Stimulated activated CD4-positive, alpha-beta T cell treated with anti-CD3 and anti-CD28 coated beads, Interleukin-12 subunit alpha, Interleukin-12 subunit beta, amount 100 ng/mL, for 48 hours (primary cell): ENCODE results near the gene SLC2A11.
"Not testable (repeated sequence)": the region's sequence is repeated elsewhere in the genome, so short reads cannot be mapped to it uniquely, and the experiment has no call there.

Experiments
- DNase-seq, 3 donors: peaks; one replicate each; pipeline ENCODE4 v3.0.0-alpha.2; 2020; ENCODE audit warnings: low read depth in 2 of 3, low spot score in 1 of 3

The SLC2A11 gene

DNA sequence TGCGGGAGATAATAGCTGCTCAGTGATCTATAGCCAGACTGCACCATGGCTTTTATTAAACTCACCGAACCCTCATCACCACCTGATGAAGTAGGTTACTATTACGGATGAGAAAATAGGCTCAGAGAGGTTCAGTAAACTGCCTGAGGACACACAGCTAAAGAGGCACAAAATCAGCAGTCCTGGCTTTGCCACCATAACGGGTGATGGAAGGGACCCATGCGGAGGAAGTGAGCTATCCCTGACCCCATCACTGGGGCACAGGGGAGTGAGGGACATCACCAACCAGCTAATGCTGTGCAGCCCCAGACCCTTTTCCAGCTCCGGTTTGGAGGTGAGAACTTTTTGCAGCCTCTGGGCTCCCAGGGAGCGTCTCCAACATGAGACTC, 11.6 kb upstream of the SLC2A11 start:
- DNase-seq: no peak

DNA sequence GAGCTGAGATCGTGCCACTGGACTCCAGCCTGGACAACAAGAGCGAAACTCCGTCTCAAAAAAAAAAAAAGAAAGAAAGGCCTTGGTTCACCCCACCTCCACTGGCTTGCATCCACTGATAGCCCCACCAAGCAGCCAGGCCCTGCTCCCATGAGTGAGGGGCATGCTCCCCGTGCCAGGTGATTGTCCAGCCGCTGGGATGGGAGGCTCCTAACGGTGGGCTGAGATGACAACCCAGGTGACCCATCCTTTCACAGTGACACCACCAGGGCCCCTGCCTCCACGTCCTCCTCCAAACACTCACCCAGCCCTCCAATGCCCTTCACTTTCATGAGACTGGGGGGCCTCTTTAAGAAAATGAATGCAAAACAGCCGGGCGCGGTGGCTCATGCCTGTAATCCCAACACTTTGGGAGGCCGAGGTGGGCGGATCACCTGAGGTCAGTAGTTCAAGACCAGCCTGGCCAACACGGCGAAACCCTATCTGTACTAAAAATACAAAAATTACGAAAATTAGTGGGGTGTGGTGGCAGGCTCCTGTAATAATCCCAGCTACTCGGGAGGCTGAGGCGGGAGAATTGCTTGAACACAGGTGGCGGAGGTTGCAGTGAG, 10.3 kb upstream of the SLC2A11 start:
- no peak for DNase-seq

DNA sequence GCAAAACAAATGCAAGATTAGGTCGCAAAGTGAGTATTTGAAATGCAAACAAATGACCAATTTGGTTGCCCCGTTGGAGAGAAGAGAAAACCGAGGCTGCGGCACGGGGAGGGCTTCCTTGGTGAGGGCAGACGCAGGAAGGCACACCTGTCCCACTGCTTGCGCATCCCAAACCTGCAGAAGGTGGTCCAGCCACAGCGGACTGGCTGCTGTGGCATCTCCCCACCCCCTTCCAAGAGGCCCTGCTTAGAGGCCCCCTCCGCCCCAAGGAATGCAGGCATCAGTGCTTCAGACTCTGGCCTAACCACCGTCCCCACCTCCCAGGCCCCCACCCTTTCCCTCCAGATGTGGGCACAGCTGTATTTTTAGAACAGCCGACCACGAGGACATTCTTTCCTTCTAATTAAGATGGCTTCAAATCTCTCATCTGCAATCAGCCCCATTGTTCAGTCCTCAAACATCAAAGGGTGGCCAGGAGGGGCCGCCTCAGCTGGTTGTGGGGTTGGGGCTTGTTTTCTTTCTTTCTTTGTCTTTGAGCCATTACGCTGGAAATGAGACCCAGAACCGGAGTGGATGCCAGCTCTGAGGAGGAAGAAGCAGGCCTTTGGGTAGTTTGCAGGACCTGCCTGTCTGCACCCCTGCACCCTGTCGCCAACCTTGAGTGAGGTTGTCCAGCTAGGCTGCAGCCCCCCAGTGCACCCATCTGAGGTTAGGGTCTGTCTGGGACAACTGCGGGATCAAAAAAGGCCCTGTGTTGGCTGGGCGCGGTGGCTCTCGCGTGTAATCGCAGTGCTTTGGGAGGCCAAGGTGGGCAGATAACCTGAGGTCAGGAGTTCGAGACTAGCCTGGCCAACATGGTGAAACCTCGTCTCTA, 9.4 kb upstream of the SLC2A11 start:
- no peak for DNase-seq

DNA sequence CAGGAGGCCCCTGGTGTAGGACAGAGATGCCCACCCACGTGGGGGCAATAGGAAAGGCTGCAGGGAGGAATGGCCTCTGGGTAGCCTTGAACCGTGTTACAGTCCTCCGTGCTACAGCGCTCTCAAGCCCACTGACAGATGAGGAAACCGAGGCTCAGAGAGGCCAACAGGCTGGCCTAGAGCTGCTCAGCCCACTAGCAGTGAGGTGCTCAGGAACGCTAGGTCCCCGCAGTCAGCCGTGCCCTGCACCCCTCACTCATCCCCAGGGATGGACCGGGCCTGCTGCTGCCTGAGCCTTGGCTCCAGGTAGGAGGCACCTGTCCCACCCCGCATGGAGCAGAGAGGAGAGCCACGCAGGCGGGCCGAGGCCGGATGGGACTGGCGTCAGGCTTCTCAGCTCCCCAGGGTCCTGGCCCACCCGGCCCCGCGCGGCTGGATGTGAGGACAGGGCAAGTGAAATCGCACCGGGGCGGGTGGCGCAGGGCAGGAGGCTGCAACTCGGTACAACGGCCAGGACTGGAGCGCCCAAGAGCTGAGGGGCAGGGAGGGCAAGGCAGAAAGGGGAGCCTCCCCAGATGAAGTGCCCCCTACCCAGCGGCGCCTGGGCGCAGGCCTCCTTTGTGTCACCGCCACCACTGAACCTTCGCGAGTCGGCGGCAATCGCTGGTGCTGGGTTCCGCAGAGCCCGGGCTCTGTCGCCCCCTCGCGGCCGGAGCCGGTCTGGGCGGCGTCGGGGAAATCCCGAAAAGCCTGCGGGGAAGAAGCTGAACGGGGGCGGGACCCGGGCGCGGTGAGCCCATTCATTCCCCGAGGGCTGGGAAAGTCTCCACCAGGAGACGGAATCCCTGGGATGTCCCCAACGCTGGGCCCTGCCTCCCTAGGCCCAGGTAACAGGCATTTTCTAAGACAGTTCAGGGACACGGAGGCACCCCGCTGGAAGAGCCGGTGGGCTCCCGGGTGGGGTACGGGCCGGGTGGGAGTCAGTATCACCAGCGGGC, 8.4 kb upstream of the SLC2A11 start:
- DNase-seq: peak; percentile 66 to 91 (median 83)

DNA sequence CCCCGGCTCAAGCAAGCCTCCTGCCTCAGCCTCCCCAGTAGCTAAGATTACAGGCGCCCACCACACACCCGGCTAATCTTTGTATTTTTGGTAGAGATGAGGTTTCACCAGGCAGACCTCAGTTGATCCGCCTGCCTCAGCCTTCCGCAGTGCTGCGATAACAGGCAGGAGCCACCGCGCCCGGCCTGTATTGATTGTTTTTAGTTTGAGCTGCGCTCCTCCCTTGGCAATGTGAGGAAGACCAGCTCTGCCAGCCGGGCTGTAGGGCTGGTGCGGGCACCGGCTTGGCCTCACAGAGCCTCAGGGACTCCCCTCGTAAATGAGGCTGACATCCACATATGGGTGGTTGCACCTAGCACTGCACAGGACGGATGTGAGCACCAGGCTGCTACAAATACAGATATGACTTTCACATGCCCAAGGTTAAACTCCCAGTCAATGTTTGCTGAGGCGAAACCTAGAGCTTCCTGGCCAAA, 7.5 kb upstream of the SLC2A11 start:
- no peak for DNase-seq

DNA sequence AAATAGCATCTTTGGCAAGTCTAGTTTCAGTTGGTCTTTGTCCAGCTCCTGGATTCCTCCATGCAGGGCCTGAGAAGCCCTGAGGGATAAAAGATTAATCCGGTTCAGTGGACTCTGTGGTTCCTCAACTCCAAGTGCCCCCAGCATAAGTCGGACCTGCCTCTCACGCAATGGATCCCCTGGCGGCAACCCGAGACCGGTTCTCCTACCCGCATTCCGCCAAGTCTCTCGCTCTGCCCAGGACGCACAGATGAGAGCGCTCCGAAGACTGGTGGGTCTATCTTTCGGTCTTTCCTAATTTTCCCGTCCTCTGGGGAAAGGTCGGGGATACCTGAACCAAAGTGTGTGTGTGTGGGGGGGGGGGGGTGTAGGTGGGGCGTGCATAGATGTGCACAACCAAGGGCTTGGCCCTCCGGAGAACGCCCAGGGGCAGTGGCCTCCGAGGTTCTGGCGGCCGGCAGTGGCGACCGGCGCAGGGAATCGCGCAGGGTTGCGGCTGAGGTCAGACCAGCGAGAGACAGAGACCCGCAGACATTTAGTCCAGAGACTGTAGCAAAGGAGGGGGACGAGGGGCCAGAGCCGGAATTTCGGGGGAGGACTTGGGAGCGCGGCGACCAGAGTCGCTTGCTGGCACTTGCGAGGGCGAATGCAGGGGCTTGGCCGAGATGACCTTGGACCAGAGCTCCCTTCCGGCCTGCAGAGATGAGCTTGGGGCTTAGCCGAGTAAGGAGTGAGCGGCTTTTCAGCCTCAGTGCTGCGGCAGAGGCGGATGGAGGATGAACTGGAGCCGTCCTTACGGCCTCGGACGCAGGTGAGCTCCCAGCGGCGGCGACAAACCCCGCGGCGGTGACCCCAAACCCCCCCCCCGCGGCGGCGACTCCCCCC, 712 bp upstream of the SLC2A11 start:
- DNase-seq: no peak

DNA sequence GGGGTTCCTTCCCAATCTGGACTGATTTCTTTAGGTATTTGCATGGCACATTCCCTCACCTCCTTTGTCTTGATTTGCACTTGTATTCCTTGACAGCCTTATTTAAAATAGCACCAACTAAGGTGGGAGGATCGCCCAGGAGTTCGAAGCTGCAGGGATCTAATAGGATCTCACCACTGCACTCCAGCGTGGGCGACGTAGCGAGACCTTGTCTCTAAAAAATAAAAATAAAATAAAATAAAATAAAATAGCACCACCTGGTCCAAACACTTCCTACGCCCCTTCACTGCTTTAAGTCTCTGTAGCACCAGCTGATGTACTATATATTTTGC, 775 bp downstream of the SLC2A11 start:
- no peak for DNase-seq

DNA sequence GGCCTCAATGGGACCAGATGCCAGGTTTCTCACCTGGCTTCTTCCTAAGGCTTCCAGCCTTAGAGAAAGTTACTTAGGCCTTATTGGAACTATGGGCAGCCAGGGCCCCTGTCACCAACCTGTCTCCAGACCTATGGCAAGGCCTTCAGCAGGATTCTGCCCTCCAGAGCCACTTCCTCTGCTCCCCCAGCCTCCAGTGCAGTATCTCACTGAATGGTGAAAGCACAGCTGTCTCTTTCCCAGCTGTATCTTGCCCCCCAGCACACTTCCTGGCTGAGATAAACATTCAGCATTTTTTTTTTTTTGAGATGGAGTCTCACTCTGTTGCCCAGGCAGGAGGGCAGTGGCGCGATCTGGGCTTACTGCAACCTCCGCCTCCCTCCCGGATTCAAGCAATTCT, 1.5 kb downstream of the SLC2A11 start:
- no peak for DNase-seq

DNA sequence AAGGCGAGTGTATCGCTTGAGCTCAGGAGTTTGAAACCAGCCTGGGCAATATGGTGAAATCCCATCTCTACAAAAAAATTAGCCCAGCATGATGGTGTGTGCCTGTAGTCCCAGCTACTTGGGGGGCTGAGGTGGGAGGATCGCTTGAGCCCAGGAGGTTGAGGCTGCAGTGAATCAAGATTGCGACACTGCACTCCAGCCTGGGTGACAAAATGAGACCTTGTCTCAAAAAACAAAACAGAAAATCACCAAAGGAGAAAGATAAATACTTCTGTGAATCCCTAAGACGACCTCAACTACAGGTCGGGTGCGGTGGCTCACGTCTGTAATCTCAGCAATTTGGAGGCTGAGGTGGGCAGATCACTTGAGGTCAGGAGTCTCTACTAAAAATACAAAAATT, 2.5 kb downstream of the SLC2A11 start:
- not testable (repeated sequence) for DNase-seq

DNA sequence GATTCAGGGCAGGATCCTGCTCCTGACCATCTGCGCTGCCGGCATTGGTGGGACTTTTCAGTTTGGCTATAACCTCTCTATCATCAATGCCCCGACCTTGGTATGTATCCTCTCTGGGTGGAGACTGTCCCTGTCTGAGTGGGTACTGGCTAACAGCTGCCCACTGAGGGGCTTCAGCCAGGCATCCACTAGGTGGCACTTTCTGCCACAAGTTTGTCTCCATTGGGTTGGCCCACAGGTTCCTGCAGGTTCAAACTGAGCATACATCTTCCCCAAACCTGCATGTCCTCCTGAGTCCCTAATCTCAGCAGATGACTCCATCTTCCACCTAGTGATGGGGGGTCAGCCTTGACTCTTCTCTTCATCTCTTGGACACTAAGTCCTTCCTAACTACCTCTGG, 4.4 kb downstream of the SLC2A11 start:
- DNase-seq: no peak

DNA sequence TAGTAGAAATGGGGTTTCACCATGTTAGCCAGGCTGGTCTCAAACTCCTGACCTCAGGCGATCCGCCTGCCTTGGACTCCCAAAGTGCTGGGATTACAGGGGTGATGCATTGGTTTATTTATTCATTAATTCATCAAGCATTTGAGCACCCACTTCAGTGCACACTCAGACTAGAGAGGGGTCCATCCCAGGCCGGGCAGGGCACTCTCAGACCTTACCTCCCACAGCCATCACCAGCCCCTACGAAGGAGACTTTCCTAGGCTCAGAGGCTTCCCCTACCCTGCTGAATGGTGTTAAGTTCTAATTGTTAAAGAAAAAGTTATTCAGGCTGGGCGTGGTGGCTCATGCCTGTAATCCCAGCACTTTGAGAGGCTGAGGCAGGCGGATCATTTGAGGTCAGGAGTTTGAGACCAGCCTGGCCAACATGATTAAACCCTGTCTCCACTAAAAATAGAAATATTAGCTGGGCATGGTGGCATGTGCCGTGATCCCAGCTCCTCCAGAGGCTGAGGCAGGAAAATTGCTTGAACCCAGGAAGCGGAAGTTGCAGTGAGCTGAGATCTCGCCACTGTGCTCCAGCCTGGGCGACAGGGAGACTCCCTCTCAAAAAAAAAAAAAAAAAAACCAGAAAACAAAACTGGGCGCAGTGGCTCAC, 7.0 kb downstream of the SLC2A11 start:
- not testable (repeated sequence) for DNase-seq

DNA sequence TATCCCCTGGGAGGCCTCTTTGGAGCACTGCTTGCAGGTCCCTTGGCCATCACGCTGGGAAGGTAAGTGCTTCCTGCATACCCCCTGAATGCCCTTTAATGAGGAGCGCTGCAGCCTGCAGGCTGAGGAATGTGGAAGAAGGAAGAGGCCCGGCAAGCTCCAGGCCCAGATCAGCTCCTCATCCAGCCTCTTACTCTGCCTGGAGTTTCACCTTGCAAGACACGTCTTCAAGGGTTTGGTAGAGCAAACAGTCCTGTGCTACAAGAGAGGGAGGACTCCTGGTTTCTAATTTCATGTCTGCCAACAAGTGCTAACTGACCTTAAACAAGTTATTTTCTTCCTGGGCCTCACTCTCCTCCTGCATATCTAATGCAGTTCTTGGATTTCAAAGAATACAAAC, 10.9 kb downstream of the SLC2A11 start:
- no peak for DNase-seq

DNA sequence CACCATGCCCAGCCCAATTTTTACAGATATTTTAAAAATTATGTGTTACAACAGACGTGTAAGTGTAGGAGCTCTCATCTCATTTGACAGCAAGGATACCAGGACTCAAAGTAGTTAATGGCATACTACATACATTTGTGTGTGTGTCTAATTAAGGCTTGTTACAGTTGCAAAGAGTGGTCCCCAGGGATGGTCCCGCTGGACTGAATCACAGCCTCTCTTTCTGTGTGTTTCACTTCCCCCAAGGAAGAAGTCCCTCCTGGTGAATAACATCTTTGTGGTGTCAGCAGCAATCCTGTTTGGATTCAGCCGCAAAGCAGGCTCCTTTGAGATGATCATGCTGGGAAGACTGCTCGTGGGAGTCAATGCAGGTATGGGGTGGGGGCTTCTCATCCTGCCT, 17.2 kb downstream of the SLC2A11 start:
- DNase-seq: no peak

DNA sequence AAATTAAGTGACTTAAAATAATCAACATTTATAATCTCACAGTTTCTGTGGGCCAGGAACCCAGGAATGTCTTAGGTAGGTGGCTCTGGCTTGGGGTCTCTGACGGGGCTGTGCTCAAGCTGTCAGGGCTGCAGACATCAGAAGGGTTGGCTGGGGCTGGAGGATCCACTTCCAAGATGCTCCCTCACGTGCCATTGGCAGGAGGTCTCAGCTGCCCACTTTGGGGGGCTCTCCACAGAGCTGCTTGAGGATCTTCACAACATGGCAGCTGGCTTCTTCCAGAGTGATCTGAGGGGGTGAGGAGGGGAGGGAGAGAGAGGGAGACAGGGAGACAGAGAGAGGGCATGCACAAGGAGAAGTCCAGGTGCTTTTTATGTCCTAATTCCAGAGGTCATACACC, 18.1 kb downstream of the SLC2A11 start:
- DNase-seq: no peak

DNA sequence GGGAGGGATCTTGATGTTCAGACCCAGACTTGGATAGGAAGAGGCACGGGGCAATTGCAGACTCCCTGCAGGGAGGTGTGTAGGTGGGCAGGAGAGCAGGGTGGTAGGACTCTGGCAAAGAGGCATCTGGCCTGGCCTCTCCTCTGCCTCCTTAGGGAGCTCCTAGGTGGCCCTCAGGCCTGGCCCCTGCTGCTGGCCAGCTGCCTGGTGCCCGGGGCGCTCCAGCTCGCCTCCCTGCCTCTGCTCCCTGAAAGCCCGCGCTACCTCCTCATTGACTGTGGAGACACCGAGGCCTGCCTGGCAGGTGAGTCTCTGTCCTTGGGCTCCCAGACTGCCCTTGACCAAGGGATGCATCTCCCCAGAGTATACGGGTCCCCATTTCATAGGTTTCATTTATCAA, 19.9 kb downstream of the SLC2A11 start:
- no peak for DNase-seq

DNA sequence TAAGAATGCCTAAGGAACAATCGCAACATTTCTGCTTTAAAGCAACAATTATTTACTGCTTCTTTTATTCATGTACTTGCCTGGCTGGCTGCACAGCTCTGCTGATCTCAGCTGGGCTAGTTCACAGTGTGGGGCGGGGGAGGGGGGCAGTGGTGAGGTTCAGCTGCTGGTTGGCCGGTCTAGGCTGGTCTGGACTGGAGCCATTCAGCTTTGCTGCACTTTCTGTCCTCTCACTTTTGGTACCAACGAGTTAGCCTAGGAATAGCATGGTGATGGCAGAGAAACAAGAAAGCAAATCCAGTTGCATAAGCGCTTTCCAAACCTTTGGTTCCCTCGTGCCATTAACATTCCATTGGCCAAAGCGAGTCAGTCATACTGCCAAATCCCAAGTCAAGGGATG, 20.5 kb downstream of the SLC2A11 start:
- DNase-seq: no peak

DNA sequence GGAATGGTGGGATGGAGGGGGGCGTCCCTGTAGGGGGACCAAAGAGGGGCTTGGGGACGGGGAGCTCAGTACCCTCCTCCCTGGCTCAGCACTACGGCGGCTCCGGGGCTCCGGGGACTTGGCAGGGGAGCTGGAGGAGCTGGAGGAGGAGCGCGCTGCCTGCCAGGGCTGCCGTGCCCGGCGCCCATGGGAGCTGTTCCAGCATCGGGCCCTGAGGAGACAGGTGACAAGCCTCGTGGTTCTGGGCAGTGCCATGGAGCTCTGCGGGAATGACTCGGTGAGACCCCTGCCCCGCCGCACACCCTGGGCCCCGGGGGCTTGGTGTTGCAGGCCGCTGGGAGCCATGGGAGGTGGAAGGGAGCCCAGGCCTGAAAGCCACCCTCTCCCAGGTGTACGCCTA, 24.7 kb downstream of the SLC2A11 start:
- no peak for DNase-seq

DNA sequence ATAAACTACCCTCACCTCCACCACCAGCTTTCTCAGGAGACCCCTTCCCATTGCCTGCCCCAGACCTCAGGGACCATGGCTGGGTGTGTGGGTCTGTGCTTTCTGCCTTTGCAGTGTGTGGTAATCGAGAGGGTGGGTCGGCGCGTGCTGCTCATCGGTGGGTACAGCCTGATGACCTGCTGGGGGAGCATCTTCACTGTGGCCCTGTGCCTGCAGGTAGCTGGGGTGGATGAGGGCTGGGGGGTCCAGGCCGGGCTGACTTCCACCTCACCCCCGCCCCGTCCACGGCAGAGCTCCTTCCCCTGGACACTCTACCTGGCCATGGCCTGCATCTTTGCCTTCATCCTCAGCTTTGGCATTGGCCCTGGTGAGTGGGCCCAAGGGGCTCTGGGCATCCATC, 26.0 kb downstream of the SLC2A11 start:
- no peak for DNase-seq

DNA sequence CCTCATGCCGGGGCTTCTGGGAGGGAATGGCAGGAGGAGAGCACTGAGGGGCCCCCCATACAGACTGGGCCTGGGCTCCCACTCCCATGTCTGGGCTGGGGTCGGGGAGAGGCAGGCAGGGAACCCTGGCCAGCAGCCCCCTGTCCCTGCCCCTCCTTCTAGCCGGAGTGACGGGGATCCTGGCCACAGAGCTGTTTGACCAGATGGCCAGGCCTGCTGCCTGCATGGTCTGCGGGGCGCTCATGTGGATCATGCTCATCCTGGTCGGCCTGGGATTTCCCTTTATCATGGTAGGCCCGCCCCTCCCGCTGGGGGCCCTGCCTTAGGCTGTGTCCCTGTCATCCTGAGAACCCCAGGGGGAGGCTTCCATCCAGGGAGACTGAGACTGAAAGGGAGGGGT, 26.5 kb downstream of the SLC2A11 start:
- DNase-seq: no peak
